Endothelial cell of umbilical vein (primary cell): ENCODE results near the gene PRDM16.

Experiments
- CTCF ChIP-seq, 2 donors: IDR thresholded peaks; 1 replicate in 1 of 2; 2 replicates in 1 of 2; pipeline ENCODE4 v1.5.1; 2011; ENCODE audit warnings: low read length in 2 of 2, mild to moderate bottlenecking in 2 of 2, moderate library complexity in 2 of 2, control low read depth in 1 of 2, inconsistent platforms in 1 of 2, low read depth in 1 of 2; ENCODE audit not compliant: insufficient read depth in 1 of 2; ENCODE audit errors: extremely low read depth in 1 of 2
- EZH2 ChIP-seq: IDR thresholded peaks from 2 replicates; pipeline ENCODE4 v1.6.1; 2012; ENCODE audit warnings: borderline replicate concordance, low read depth, mild to moderate bottlenecking, moderate library complexity, low read length, inconsistent platforms; ENCODE audit not compliant: severe bottlenecking
- FOS ChIP-seq: IDR thresholded peaks from 2 replicates; pipeline ENCODE4 v1.6.1; 2011; ENCODE audit warnings: mild to moderate bottlenecking, low read length, moderate library complexity, borderline replicate concordance; ENCODE audit not compliant: insufficient read depth
- GATA2 ChIP-seq: IDR thresholded peaks from 2 replicates; pipeline ENCODE4 v1.7.0; 2011; ENCODE audit warnings: low read depth, mild to moderate bottlenecking, moderate library complexity, mixed read lengths, low read length; ENCODE audit not compliant: insufficient read length, insufficient read depth
- JUN ChIP-seq: IDR thresholded peaks from 2 replicates; pipeline ENCODE4 v1.6.1; 2011; ENCODE audit warnings: borderline replicate concordance, low read depth; ENCODE audit not compliant: insufficient read length, insufficient read depth
- MAX ChIP-seq: IDR thresholded peaks from 2 replicates; pipeline ENCODE4 v1.6.1; 2011; ENCODE audit not compliant: insufficient read depth, insufficient read length
- MYC ChIP-seq: IDR thresholded peaks from one replicate; pipeline ENCODE4 v1.6.1; 2011; ENCODE audit warnings: mild to moderate bottlenecking, low read depth, low read length
- POLR2A ChIP-seq: IDR thresholded peaks from 2 replicates; pipeline ENCODE4 v1.6.1; 2012; ENCODE audit warnings: low read depth, mild to moderate bottlenecking, control low read depth, low read length
- POLR2AphosphoS5 ChIP-seq: IDR thresholded peaks from 2 replicates; pipeline ENCODE4 v1.6.1; 2012; ENCODE audit warnings: low read depth, mild to moderate bottlenecking, control low read depth, low read length, moderate library complexity; ENCODE audit not compliant: insufficient read depth

- TF ChIP-seq CTCF (IDR thresholded peaks at IDR 0.05; ENCODE audit: extremely low read depth in 1 of 2, insufficient read depth in 1 of 2, low read depth in 1 of 2, low read length in 2 of 2) (no peak), POLR2A (no peak), POLR2AphosphoS5 (no peak), JUN (no peak), MAX (no peak), EZH2 (no peak), MYC (no peak), GATA2 (no peak), FOS (no peak)
These were observed 180.9 kb downstream of the PRDM16 start for GRCh38 chr1:3249631-3250501.
